GM18520 (cell line): ENCODE data around the gene PPP1R18.

Experiments
- ATAC-seq: cut with Tn5 transposase; IDR thresholded peaks from one replicate; pipeline ENCODE4 v1.9.1; 2021; ENCODE audit not compliant: unreplicated experiment

PPP1R18 gene

GRCh38 chr6:30689985-30690384 lies 3.5 kb upstream of the PPP1R18 start:
- ATAC-seq, result no peak

DNA sequence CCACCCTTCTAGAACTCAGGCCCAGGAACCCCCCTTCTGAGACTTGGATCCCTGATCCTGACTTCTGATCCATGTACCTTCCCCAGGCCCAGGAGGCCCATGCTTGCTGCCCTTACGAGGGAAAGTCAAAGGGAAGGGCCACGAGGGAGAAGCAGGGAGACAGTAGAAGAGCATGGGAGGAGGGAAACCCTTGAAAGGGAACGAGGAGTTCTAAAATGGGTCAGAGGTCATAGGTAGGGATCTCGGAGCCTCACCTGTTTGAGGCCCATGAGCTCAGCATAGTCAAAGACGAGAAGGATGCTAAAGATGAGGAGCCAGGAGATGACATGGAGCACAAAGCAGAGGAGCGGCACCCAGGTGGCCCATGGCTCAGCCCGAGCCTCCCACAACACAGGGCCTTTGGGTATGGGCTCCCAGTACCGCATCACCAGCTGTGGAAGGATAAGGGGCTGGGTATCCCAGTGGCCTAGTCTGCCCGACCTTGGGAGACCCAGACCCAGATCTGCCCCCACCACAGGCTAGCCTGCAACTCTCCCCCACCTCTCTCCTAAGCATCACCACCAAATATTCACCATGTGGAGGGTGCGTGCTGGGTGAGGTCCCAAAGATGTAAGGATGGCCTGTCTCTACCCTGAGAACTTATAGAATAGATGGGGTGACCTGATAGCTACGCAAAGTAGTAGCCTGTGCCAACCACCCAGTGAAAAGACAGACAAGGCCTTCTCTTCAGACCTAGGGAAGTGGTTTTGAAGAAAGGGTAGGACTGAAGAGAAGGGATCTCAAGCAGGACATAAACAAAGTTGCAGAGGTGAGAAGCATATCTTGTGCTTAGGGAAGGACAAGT lies 2.8 kb upstream of the PPP1R18 start:
- no peak for ATAC-seq

- ATAC-seq, result no peak
Observed at GRCh38 chr6:30688569-30688968, 2.1 kb upstream of the PPP1R18 start.

GRCh38 chr6:30687659-30688431 lies 1.4 kb upstream of the PPP1R18 start:
- no peak for ATAC-seq

- peak; percentile 42 for ATAC-seq
Observed at GRCh38 chr6:30686908-30687658, 638 bp upstream of the PPP1R18 start.

DNA sequence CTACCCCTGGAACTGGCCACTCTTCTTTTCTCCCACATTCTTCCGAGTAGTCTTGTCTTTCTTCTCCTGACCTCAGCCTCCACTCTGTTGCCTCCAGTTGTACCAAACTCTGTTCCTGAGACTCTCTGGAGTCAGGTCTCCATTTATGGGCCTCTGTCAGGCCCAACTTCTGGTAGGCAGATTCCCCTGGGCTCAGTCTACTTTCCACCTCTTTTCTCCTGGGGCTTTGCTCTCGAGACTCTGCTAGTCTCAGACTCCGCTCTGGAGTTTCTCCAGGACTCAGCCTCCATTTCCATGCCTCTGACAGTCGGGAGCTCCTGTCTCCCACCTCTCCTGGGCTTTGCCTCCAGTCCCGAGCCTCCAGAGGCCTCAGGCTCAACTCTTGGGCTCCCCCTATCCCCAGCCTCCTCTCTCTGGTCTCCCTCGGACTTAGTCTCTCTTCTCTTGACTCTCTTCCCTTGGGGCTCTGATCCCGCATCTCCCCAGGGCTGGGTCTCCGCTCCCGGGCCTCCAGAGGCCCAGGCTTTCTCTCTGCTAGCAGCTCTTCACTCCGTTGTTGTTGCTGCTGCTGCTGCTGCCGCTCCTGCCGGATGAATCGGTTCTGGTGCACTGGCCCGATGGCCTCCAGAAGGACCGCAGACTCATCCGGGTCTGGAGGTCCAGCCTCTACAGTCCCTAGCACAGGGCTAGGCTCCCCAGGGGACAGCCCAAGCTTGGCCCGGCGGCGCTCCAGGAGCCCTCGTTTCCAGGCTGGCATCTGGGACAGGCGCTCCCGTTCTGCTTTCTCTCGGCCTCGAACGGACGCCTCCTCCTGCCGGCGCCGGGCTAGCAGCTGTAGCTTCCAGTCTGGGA lies 1.1 kb downstream of the PPP1R18 start:
- no peak for ATAC-seq

DNA sequence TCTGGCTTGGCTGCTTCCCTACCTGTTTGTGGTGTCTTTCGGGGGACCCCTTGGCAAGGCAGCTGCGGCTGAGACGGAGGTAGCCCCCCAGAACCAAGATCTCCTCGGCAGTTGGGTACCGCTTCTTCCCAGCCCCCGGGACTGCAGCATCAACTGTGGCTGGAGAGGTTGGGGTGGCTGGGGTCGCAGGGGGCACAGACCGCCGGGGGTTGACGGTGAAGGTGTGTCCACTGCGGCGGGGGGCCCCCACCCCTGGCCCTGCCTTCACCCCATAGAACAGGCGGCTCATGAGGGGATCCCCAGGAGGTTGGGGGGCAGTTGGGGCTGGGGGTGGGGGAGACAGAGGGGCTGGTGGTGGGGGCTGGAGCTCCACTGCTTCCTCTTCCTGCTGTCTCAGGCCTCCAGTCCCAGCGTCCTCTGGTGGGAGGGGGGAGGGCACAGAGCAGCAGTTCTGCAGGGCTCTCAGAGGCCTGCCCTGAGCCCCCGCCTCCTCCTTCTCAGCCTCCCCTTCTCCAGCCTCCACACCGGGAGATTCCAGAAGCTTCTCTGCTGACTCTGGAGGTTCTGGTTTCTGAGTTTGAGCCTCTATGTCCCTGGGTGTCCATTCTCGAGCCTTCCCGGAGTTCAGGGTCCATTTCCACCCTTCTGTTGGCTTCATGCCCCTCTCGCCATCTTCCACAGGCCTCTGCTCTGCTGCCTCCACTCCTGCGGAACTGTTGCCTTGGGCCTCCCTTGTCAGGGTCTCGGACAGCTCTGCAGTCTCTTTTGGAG lies 1.9 kb downstream of the PPP1R18 start:
- no peak for ATAC-seq

DNA sequence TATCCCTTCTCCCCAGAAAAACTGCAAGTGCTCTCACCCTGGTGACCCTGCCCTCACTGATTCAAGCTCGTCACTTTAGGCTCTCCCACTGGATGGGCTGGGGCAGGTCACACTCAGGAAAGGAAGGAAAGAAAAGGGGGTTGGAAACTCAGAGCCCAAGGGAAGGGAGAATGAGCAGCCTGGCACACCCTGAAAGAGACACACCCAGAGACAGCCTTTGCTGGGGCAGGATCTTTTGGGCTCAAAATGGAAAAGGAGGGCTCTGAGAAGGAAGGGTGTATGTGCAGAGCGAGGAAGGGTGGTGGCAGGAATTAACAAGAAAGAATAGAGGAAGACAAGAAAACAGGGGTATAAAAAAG lies 2.5 kb downstream of the PPP1R18 start:
- no peak for ATAC-seq

DNA sequence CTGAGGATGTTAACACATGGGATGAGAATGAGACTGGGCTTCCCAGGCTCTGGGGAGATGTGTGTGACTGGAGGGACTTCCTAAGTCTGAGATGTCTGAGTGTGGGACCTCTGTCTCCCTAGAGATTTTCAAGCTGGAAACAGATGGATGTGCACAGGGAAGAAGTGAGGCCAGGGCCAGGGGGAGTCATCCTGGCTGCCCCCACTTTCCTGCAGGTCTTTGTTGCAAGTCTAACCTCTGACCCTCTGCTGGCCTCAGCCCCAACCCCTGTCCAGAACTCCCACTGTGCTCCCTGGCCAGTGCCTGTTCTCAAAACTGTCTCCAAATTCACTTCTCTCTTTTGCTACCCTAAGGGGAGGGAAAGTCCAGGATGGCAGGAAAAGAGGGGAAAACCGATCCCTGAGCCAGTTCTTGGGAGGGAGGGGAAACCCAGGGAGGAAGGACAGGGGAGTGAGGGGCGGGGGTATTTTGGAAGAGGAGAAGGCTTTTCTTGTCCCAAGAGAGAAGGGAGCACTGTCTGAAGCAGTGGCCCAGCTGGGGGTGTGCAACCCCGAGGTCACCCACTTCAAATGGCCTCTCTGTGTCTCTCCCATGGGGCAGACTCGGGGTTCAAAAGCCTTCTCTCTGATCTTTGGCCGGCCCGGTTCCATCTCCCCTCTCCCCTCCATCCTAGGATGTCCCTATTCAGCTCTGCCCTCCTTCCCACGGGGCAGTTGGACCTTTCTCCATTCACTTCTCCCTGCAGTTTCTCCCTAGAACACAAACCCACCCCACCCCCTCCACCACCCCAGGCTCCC lies 3.1 kb downstream of the PPP1R18 start:
- no peak for ATAC-seq

DNA sequence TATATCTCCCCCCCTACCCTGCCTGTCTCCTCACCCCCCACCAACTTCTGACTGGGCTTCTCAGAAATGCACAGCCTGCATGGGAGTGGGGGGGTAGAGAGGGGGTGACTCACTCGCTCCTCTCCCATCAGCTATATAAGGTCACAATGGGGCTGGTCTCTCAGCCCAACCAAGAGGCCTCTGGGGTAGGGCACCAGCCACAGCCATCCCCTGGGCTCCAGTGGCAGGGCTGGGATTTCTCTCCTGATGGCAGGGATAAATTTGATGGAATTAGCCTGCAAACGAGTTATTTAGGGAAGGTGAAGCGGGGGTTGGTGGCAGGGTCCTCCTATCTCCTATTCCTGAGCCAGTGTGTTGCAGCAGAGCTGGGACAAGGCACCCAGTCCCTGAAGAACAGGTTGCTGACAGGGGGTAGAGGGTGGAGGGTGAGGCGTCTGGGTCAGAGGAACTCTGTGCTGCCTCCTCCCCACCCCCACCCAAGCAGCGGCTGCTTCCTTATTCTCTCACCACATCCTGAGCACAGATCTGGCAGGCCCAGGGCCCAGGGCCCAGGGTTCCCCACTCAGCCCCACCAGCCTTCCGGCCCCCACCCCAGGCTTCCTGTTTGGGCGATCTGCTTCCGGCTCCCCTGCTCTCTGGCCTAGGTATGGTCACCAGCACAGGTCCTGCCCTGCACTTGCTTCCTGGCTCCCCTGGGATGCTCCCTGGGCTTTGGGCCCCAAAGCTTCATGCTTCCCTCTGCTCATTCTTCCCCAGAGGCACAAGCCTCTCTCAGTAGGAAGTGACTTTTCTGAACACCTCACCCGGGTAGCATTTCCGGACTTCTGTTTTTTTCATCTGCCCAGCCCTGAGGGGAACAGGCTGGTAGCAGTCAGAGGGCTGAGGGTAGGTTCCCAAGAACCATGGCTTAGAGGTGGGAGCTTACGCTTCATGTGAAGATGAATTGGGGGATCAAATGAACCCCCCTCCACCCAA lies 4.0 kb downstream of the PPP1R18 start:
- peak; percentile 22 for ATAC-seq

DNA sequence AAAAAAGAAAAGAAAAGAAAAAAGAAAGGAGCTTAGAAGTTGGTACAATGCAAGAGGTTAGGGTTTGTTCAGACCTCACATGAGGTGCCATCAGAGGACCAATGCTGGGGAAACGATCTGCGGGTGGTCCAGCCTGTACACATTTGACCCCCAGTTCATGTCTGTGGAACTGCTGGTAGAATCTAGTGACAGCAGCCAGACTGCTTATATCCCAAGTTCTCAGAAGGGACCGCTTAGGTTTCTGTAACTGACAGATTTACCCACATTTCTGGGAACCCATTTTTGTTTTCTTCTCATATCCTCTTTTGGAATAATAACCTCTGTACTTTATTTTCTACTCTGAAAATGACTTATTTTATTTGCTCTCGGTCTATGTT lies 4.7 kb downstream of the PPP1R18 start:
- ATAC-seq, result no peak

DNA sequence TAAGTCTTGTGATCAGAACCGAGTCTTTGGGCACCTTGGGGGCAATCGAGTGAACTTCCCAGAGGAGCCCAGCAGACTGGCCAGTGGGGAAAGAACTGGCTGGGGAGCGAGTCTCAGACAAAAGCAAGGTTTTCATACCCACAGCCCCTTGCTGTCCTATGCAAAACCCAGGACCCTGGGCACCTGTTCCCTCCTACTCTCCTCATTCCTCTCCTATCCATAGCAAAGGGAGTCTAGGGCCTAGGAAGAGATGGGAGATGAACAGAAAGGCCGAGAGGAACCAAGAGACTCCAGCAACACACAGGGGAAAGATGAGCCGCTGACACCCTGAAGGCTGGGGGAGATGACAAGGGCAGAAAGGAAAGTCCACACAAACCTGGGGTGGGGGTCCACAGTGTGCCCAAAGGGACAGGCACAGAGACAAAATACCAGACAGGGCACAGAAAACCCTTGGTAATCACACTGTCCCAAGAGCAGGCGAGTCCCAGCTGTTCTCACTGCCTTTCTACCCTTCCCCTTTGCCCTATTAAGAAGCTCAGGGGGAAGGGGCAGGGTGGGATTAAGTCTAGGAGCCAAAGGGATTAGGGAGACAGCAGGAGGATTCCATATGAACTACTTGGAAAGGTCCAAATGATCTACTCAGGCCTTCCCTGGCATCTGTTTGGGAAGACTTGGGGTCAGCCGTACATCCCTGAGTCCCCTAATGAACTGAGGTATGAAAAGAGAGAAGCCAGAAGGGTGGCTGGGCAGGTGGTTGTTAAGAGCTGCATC lies 6.5 kb downstream of the PPP1R18 start:
- no peak for ATAC-seq

DNA sequence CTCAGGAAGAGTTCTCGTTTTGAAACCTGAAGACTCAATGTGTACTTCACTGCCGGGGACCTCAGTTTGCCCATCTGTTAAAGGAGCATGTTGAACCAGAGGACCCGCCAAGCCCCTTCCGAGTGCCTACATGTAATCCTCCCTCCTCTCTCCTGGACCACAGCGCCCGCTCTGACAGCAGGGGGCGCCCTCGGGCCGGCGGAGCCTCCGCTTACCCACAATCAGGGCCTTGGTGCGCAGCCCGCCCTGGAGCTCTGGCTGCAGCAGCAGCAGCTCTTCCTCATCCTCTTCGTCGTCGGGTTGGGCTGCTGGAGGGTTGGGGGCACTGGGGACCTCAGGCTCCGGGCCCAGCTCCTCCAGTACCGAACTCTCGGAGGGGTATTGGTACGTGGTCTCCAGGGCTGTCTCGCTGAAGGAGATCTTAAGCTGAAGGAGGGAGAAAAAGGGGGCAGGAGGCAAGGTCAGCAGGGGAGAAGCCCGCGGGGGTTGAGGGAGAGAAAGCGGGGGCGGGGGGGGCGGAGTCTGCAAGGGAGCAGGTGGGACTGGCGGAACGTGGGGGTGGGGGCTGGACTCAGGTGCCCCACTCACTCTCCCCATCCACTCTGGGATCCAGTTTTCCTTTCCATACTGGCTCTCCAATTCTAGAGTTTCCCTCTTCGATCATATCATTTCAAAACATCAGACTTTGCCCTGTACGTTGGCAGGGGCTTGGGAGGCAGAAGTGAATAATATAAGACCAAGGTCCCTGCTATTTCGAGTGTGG lies 7.3 kb downstream of the PPP1R18 start:
- ATAC-seq, result peak; percentile 54

DNA sequence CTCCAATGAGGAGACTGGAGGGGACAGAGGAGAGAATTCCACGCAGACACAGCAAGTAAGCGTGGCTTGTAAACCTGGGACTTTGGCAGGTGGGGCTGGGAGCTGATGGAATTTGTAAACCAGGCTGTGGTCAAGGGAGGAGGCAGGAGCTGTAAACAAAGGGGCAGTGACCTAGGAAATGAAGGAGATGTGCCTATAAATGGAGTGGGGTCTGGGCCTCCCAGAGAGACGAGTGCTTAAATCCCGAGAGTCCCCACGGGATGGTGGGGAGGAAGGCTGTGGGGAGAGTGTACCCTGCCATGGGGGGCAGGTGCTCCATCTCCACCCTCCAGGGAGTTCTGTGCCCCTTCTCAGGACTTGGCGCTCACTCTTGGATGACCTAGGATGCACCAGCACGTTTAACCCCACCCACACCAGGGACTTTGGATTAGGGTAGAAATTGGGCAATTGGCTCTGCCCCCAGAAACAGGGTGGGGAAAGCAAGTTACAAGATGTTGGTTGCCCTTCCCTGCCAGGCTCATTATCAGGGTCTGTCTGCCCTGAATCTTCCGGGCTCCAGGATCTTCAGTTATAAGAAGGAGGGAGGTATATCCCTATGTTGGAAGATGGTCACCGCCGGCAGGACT lies 9.7 kb downstream of the PPP1R18 start:
- ATAC-seq, result no peak

DNA sequence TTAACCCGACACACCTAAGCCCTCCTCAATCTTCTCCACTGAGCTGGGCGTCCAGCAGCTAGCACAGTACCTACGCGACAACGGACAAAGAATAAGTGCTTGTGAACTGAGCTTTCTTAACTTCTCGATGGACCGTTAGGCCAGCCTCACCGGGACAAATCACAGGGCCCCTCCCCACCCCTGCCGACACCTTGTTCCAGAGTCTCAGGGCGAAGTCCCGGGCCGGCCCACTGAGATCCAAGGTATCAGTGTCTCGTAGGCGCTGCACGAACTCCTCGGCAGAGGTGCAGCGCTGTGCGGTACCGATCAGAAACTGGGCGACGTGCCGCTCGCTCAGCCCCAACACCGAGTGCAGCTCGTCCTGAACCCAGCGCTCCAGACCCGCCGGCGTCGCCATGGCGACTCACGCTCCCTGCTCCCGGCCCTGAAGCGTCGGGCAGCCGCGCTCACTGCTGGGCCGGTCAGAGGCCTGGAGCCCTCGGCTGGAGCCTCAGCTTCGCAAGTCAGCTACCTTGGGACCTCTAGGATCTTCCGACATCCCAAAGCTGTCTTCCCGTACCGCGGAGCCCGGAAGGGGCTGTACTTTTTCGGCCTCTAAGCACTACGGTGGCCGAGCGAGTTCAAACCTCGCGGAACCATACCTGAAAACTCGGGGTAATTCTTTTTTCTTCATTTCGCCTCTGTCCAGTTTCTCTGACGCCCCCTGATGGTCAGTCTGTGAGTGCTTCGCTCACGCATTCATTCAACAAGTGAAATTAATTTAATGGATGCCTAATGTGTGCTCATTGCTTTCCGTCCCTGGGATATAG lies 13.8 kb downstream of the PPP1R18 start, which contains the start of gene DHX16:
Gene DHX16 (minus strand): TSS at position 562 of the 809 bp plus-strand sequence. CDS start 165 bp downstream, at position 397.
- ATAC-seq, result peak; percentile 69
